ENCODE results near the gene SEPTIN2. TPM values are rescaled to one million over a fixed set of nuclear protein-coding genes. Genes with fewer than 3 reads are reported as not detected.

The SEPTIN2 gene
- total RNA-seq, 4 donors from 2014 or later = 126 to 233 (median 165) TPM

DNA sequence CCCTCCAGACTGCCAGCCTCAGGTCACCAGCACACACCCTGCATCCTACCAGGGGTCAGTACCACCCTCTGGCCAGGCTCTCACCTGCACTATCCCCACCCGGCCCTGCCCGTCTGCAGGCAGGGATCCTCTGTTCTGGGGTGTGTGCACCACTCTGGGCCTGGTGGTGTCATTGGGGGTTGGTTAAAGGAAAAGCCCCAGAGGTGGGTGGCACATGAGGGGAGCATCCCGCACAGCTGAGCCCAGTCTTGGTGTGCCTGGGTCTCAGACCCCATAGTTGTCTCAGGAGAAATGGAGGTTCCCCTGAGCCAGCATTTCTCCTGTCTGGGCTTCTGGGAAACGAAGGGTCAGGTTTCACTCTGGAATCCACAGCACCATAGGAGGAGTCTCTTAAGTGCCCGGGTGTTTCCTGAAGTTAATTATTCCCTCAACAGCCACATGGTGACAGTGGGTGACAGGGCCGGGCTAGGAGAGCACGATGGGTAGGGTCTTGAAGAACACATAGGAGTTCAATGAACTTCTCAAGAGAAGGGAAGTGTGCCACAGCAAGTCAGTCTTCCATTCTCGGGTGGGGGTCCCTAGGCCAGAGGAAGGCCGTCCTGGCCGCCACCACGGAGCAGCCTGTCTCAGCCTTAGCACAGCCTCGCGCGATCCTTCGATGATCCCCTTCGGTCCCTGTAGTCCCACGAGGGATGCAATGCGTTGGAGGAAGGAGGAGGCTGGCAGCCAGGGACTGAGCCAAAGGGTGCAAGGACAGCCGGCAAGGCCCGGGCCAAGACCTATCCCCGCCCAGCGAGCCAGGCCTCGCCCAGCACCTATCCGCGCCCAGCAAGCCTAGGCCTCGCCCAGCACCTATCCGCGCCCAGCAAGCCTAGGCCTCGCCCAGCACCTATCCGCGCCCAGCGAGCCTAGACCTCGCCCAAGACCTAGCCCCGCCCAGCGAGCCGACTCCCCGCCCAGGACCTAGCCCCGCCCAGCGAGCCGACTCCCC, 39.2 kb downstream of the SEPTIN2 start:
- peaks cover 37% of the 10 kb centered on the region for H3K36me3 ChIP-seq
- H3K9me3 ChIP-seq = no peaks in the 10 kb centered on the region
- 32% methylated on average over 6 of the region's 40 CpGs for WGBS
- H3K4me3 ChIP-seq = peak overlapping the region; percentile 27
- TF ChIP-seq POLR2A (IDR thresholded peaks at IDR 0.05) (no peak), POLR2AphosphoS5 (IDR thresholded peaks at IDR 0.05) (peak in 1 of 3 donors; percentile 33)
- H3K4me1 ChIP-seq = peaks cover 37% of the 10 kb centered on the region
- DNase-seq (ENCODE audit: low spot score in 2 of 2) = peak; percentile 91 to 94
- H3K27ac ChIP-seq = peak overlapping the region; percentile 80
- H3K27me3 ChIP-seq = no peaks in the 10 kb centered on the region

DNA sequence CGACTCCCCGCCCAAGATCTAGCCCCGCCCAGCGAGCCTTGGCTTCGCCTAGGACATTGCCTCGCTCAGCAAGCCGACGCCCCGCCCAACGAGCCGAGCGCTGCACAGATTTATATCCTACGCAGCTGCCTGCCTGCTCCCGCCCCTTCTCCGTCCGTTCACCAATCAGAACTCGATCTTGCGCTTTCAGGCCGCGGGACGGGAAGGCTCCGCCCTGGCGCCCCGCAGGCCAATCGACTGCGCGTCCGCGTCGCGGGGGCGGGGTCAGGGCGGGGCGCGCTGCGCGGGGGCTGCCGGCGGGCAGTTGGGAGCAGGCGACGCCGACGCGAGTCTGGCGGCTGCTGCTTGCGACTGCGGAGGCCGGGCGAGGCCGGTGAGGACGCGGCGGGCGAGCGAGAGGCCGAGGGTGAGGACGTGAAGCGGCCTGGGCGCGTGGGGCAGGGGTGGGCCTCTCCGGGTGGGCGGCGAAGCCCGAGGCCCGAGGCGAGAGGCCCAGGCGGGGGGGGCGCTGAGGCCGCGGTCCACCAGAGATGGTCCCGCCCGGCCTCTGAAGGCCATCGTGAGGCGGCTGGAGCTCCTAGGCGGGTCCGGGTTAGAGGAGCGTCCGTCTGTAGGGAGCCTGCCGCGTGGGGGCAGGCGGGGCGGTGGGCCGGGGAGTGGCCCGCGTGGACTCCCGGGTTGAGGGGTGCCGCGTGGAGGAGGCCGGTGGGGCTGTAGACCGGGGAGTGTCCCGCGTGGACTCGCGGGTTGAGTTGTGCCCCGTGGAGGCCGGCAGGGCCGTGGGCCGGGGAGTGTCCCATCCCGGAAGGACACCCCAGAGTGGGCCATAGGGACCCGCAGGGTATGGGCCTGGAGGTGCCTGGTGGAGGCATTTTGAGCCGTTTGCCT, 40.5 kb downstream of the SEPTIN2 start, which contains the start of gene FARP2:
FARP2 (plus strand) TSS at position 303 of the 888 bp plus-strand sequence. CDS start 16,823 bp downstream, outside the sequence.
- 1% methylated on average over 56 of the region's 101 CpGs for WGBS
- TF ChIP-seq EP300 (IDR thresholded peaks at IDR 0.05) (no peak), POLR2A (IDR thresholded peaks at IDR 0.05) (peak; percentile 60 to 70), POLR2AphosphoS5 (IDR thresholded peaks at IDR 0.05) (peak in 1 of 3 donors; percentile 33)
- TF ChIP-seq, protein P1, sequence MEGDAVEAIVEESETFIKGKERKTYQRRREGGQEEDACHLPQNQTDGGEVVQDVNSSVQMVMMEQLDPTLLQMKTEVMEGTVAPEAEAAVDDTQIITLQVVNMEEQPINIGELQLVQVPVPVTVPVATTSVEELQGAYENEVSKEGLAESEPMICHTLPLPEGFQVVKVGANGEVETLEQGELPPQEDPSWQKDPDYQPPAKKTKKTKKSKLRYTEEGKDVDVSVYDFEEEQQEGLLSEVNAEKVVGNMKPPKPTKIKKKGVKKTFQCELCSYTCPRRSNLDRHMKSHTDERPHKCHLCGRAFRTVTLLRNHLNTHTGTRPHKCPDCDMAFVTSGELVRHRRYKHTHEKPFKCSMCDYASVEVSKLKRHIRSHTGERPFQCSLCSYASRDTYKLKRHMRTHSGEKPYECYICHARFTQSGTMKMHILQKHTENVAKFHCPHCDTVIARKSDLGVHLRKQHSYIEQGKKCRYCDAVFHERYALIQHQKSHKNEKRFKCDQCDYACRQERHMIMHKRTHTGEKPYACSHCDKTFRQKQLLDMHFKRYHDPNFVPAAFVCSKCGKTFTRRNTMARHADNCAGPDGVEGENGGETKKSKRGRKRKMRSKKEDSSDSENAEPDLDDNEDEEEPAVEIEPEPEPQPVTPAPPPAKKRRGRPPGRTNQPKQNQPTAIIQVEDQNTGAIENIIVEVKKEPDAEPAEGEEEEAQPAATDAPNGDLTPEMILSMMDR (IDR thresholded peaks at IDR 0.05) = no peak

DNA sequence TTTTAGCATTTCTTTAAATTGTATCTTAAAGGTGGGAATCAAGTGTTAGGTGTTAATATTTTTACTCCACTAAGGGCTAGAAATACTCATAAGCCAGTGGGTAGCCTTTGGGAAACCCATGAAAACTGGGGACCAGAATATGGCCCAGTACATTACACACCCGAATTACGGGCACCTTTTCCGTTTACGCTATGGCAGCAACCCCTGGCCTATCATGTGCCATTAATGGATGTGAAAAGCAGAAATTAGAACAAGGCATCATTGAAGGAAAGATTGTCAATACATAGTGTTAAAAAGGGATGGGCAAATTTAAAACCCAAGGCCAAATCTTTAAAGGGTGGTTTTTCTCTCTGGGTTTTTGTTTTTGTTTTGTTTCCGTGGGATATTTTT, 41.1 kb downstream of the SEPTIN2 start:
- Histone ChIP-seq H3K4me1 (peaks cover 37% of the 10 kb centered on the region), H3K36me3 (peaks cover 19% of the 10 kb centered on the region), H3K27ac (peak overlapping the region; percentile 83), H3K4me3 (peak overlapping the region; percentile 59), H3K27me3 (no peaks in the 10 kb centered on the region), H3K9me3 (no peaks in the 10 kb centered on the region)
- DNase-seq (ENCODE audit: low spot score in 2 of 2) = no peak
- 14% methylated on average over 5 of the region's 5 CpGs for WGBS
- no peak for TF ChIP-seq EP300 (IDR thresholded peaks at IDR 0.05)
- no peak for TF ChIP-seq POLR2A (IDR thresholded peaks at IDR 0.05)
- TF ChIP-seq POLR2AphosphoS5 (IDR thresholded peaks at IDR 0.05) = no peak
- TF ChIP-seq, protein P1 (IDR thresholded peaks at IDR 0.05) = no peak

More for the DNA sequence above, 40.5 kb downstream of the SEPTIN2 start, which contains the start of gene FARP2:
- peak within 1 kb of the TSS; percentile 59 for H3K4me3 ChIP-seq
- H3K4me1 ChIP-seq = peaks cover 37% of the 10 kb centered on the region
- H3K27me3 ChIP-seq = no peaks in the 10 kb centered on the region
- peaks cover 24% of the 10 kb centered on the region for H3K36me3 ChIP-seq
- DNase-seq (ENCODE audit: low spot score in 2 of 2) = peak; percentile 100
- H3K27ac ChIP-seq = peak within 1 kb of the TSS; percentile 83
- H3K9me3 ChIP-seq = no peaks in the 10 kb centered on the region

DNA sequence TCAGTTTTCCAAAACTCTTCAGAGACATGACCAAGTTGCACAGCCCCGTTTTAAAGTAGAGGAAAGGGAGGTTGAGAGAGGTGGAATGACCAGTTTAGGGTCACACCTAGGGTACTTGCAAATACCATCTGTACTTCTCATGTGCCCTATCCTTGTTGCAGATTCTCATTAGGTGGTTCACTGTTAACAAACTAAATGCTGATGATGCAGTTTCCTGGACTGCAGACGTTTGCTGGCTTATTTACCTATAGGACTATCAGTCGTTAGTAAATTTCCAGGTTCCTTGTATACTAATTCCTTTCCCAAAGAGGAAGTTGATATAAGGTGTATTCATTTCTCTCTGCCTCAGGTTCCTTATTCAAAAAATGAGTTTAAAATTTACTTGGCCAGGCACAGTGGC, 41.8 kb downstream of the SEPTIN2 start:
- 33% methylated on average over 3 of the region's 3 CpGs for WGBS
- Histone ChIP-seq H3K27ac (no peak overlapping the region), H3K27me3 (no peaks in the 10 kb centered on the region), H3K4me1 (peaks cover 37% of the 10 kb centered on the region), H3K4me3 (peak overlapping the region; percentile 59), H3K36me3 (peaks cover 12% of the 10 kb centered on the region), H3K9me3 (no peaks in the 10 kb centered on the region)
- no peak for TF ChIP-seq POLR2A (IDR thresholded peaks at IDR 0.05)
- TF ChIP-seq, protein P1 (IDR thresholded peaks at IDR 0.05) = no peak
- no peak for TF ChIP-seq POLR2AphosphoS5 (IDR thresholded peaks at IDR 0.05)
- TF ChIP-seq EP300 (IDR thresholded peaks at IDR 0.05) = no peak
- DNase-seq (ENCODE audit: low spot score in 2 of 2) = no peak

DNA sequence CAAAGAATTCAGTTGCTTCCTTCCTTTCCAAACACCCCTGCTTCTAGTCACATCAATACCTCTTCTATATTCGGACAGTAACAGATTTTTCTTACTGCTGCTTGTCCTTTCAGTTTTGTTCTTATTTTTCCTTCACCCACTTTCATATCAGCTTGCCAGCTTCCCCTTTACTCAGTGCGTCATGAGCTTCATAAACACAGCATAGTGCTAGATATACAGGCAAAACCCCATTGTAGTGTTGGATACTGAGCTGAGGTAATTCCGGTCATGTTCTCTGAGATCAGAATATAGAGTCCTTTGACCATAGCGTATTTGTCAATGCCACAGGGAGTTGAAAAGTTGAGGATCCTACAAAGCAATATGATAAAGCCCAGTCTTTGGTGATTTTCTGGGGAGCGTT, 42.7 kb downstream of the SEPTIN2 start:
- Histone ChIP-seq H3K36me3 (peaks cover 3% of the 10 kb centered on the region), H3K9me3 (no peaks in the 10 kb centered on the region), H3K4me1 (peaks cover 41% of the 10 kb centered on the region), H3K27me3 (no peaks in the 10 kb centered on the region), H3K27ac (no peak overlapping the region), H3K4me3 (no peak overlapping the region)
- no peak for DNase-seq (ENCODE audit: low spot score in 2 of 2)
- WGBS = 72% methylated on average over 5 of the region's 5 CpGs
- TF ChIP-seq EP300 (IDR thresholded peaks at IDR 0.05) = no peak
- TF ChIP-seq POLR2AphosphoS5 (IDR thresholded peaks at IDR 0.05) = no peak
- no peak for TF ChIP-seq POLR2A (IDR thresholded peaks at IDR 0.05)
- TF ChIP-seq, protein P1 (IDR thresholded peaks at IDR 0.05) = no peak
